Adipocyte (in vitro differentiated cells): ENCODE results near the gene EEIG1.
A peak's percentile ranks its signal among the peaks of the same experiment; 100 is the strongest.

ENCODE experiments used
- DNase-seq: peaks from one replicate; pipeline ENCODE4 v3.0.0-alpha.2; 2015; ENCODE audit warnings: low read depth
- H3K27me3 ChIP-seq: replicated peaks from 2 replicates; pipeline ENCODE4 v1.7.0; 2013; ENCODE audit warnings: mild to moderate bottlenecking, low read length, moderate library complexity; ENCODE audit not compliant: control insufficient read depth, insufficient read depth
- H3K36me3 ChIP-seq: 2 replicates; pipeline ENCODE4 v1.7.0; 2013; ENCODE audit warnings: low read length, mild to moderate bottlenecking, moderate library complexity; ENCODE audit not compliant: control insufficient read depth, insufficient read depth, severe bottlenecking
- H3K4me1 ChIP-seq: 2 replicates; pipeline ENCODE4 v1.7.0; 2013; ENCODE audit warnings: mild to moderate bottlenecking, low read length, moderate library complexity; ENCODE audit not compliant: control insufficient read depth, insufficient read depth
- H3K4me3 ChIP-seq: 2 replicates; pipeline ENCODE4 v1.7.0; 2013; ENCODE audit warnings: mild to moderate bottlenecking, low read length, moderate library complexity
- H3K9ac ChIP-seq: 2 replicates; pipeline ENCODE4 v1.7.0; 2013; ENCODE audit warnings: mild to moderate bottlenecking, low read length, moderate library complexity
- H3K9me3 ChIP-seq: 2 replicates; pipeline ENCODE4 v1.7.0; 2013; ENCODE audit warnings: mild to moderate bottlenecking, low read length, moderate library complexity; ENCODE audit not compliant: control insufficient read depth

EEIG1 gene

DNA sequence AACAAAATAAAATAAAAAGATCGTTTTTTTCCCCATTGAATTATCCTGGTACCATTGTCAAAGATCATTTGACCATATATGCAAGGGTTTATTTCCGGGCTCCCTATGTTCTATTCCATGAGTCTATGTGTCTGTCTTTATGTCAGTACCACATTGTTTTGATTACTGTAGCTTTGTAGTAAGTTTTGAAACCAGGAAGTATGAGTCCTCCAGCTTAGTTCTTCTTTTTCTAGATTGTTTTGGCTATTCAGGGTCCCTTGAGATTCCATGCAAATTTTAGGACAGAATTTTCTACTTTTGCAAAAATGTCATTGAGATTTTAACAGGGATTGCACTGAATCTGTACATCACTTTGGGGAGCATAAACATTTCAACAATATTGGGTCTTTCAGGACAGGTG is 18.7 kb upstream of the EEIG1 start:
- H3K9me3 ChIP-seq, result no peaks in the 10 kb centered on the region
- no peak overlapping the region for H3K9ac ChIP-seq
- peaks cover 10% of the 10 kb centered on the region for H3K4me1 ChIP-seq
- no peak overlapping the region for H3K4me3 ChIP-seq
- no peaks in the 10 kb centered on the region for H3K36me3 ChIP-seq
- no peak for DNase-seq
- H3K27me3 ChIP-seq, result no peaks in the 10 kb centered on the region

DNA sequence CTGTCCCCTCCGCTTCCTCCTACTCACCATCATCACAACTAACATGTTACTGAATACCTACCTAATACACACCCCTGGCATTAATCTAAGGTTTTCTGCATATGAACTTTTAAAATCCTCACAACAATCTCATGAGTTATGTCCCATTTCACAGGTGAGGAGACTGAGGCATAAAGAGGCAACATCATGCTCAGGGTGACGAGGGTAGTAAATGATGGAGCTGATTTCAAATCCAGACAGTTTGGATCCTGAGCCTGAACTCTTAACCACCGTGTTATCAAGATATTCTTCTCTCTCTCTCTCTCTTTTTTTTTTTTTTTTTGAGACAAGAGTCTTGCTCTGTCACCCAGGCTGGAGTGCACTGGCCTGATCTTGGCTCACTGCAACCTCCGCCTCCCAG is 12.9 kb upstream of the EEIG1 start:
- H3K36me3 ChIP-seq, result no peaks in the 10 kb centered on the region
- no peaks in the 10 kb centered on the region for H3K9me3 ChIP-seq
- H3K9ac ChIP-seq, result no peak overlapping the region
- no peak overlapping the region for H3K4me3 ChIP-seq
- no peak for DNase-seq
- H3K4me1 ChIP-seq, result no peaks in the 10 kb centered on the region
- H3K27me3 ChIP-seq, result peaks cover 3% of the 10 kb centered on the region

- no peak for DNase-seq
- Histone ChIP-seq H3K4me1 (peaks cover 5% of the 10 kb centered on the region), H3K4me3 (no peak overlapping the region), H3K27me3 (peaks cover 3% of the 10 kb centered on the region), H3K36me3 (no peaks in the 10 kb centered on the region), H3K9me3 (no peaks in the 10 kb centered on the region), H3K9ac (no peak overlapping the region)
Observed at GRCh38 chr9:127991757-127992274, 11.0 kb upstream of the EEIG1 start.

DNA sequence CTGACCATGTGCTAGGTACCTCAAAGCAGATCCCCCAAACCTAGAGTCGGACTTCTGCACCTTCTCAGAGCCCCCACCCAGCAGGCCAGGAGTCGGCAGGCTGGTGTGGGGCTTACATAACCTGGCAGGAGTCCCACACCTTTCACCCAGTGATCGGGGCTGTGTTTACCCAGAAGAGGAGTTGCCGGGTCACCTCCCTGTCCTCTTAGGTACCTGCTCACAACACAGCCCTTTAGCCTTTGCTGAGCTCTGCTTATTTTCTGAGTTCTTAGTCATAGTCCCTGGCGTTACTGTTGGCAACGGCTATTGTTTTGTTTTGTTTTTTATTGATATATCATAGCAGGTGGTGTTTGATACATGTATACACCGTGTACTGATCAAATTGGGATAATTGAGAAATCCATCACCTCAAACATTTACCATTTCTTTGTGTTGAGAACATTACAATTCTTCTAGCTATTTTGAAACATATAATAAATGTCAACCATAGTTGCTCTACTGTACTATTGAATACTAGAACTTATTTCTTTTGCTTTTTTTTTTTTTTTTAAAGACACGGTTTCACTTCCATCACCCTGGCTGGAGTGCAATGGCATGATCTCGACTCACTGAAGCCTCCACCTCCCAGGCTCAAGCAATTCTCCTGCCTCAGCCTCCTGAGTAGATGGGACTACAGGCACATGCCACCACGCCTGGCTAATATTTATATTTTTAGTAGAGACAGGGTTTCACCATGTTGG is 10.4 kb upstream of the EEIG1 start:
- no peak overlapping the region for H3K4me3 ChIP-seq
- H3K9me3 ChIP-seq, result no peaks in the 10 kb centered on the region
- H3K36me3 ChIP-seq, result no peaks in the 10 kb centered on the region
- peaks cover 3% of the 10 kb centered on the region for H3K27me3 ChIP-seq
- no peak for DNase-seq
- H3K9ac ChIP-seq, result no peak overlapping the region
- H3K4me1 ChIP-seq, result peaks cover 5% of the 10 kb centered on the region

GRCh38 chr9:127990554-127990953 is 9.8 kb upstream of the EEIG1 start:
- peaks cover 3% of the 10 kb centered on the region for H3K27me3 ChIP-seq
- no peaks in the 10 kb centered on the region for H3K9me3 ChIP-seq
- no peak for DNase-seq
- no peak overlapping the region for H3K9ac ChIP-seq
- H3K4me1 ChIP-seq, result peaks cover 5% of the 10 kb centered on the region
- no peak overlapping the region for H3K4me3 ChIP-seq
- H3K36me3 ChIP-seq, result no peaks in the 10 kb centered on the region

DNA sequence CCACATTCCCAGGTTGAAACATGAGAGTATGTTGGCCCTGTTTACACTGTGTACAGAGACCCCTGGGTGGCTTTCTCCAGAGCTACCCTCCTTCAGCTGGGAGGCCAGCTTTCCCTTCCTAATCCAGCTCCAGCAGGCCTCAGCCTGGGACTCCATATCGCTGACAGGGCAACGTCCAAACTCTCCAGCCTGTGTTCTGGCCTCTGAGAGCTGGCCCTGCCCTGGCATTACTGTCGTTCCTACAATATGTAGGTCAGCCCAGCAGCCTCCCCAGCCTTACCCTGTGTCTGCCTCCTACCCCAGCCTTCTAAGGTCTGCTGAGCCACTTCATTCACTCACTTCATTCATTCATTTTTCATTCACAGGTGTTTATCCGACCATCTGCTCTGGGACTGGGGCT is 8.3 kb upstream of the EEIG1 start:
- peaks cover 5% of the 10 kb centered on the region for H3K4me1 ChIP-seq
- H3K9ac ChIP-seq, result no peak overlapping the region
- H3K4me3 ChIP-seq, result no peak overlapping the region
- no peaks in the 10 kb centered on the region for H3K36me3 ChIP-seq
- no peak for DNase-seq
- H3K27me3 ChIP-seq, result peaks cover 3% of the 10 kb centered on the region
- no peaks in the 10 kb centered on the region for H3K9me3 ChIP-seq

GRCh38 chr9:127987103-127987614 is 6.4 kb upstream of the EEIG1 start:
- no peak overlapping the region for H3K9ac ChIP-seq
- no peaks in the 10 kb centered on the region for H3K36me3 ChIP-seq
- H3K4me3 ChIP-seq, result no peak overlapping the region
- no peaks in the 10 kb centered on the region for H3K9me3 ChIP-seq
- H3K4me1 ChIP-seq, result peaks cover 5% of the 10 kb centered on the region
- no peak for DNase-seq
- peaks cover 3% of the 10 kb centered on the region for H3K27me3 ChIP-seq

- no peaks in the 10 kb centered on the region for H3K27me3 ChIP-seq
- H3K4me3 ChIP-seq, result no peak overlapping the region
- no peaks in the 10 kb centered on the region for H3K9me3 ChIP-seq
- peaks cover 12% of the 10 kb centered on the region for H3K4me1 ChIP-seq
- H3K36me3 ChIP-seq, result no peaks in the 10 kb centered on the region
- H3K9ac ChIP-seq, result no peak overlapping the region
- DNase-seq, result no peak
Observed at GRCh38 chr9:127985011-127985410, 4.2 kb upstream of the EEIG1 start.

DNA sequence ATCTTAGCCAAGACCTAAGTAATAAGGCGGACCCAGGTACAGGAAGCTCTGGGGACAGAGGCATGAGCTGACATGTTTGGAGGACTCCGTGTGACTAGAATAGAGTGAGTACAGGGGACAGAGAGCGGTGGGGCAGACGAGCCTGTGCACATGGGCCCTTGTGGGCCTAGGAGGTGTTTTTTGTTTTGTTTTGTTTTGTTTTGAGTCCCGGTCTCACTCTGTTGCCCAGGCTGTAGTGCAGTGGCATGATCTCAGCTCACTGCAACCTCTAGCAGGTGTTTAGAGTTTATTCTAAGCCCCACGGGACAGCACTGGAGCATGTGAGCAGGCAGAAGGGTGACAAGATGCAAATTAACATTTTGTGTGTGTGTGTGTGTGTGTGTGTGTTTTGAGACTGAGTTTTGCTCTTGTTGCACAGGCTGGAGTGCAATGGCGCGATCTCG is 3.1 kb upstream of the EEIG1 start:
- Histone ChIP-seq H3K36me3 (no peaks in the 10 kb centered on the region), H3K27me3 (no peaks in the 10 kb centered on the region), H3K9ac (no peak overlapping the region), H3K4me3 (no peak overlapping the region), H3K4me1 (peaks cover 22% of the 10 kb centered on the region), H3K9me3 (no peaks in the 10 kb centered on the region)
- DNase-seq, result no peak

DNA sequence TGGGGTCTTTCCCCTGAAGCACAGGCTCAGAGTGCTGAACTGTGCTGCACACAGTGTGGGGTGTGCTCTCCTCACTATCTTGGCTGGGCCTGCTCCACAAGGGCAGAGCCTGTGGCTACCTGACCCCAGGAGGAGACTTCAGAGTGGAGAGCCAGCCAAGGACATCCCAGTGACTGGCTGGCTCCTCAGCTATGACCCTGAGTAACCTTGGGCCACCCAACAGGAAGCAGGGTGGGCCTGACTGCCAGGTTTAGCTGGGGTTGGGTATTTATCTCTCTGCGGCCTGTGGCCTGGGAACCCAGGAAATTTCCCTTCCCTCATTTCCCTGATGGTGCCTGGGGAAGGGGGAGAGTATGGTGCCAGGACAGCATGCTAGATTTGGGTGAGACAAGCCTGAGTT is 2.1 kb upstream of the EEIG1 start:
- no peak for DNase-seq
- Histone ChIP-seq H3K27me3 (no peaks in the 10 kb centered on the region), H3K4me1 (peaks cover 31% of the 10 kb centered on the region), H3K4me3 (no peak overlapping the region), H3K9me3 (no peaks in the 10 kb centered on the region), H3K36me3 (no peaks in the 10 kb centered on the region), H3K9ac (no peak overlapping the region)

DNA sequence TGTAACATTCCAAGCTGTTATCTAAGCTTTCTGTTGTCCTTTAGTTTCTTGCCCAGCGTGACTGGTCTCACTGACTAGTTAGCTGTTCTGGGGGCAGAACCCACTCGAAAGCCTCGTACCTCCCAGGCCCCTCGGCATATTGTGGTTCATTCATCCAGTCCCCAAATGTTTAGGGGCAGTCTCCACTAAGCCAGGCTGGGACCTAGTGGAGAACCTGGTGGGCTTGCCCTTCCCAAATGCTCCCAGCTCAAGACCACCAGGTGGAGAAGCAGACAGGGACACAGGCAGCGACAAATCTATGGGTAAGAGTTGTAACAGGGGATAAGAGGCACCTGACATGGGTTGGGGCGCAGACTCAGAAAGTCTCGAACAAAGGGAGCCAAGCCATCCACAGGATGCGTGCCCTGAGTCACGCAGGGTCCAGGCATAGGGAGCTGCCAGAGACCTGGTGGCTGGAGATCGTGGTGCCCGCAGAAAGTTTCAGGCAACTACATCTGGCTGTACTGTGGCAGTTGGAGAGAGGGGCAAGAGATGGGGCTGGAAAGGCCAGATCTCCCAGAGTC is 851 bp upstream of the EEIG1 start:
- H3K9ac ChIP-seq, result peak overlapping the region; percentile 93
- H3K4me3 ChIP-seq, result peak overlapping the region; percentile 84
- peaks cover 38% of the 10 kb centered on the region for H3K4me1 ChIP-seq
- no peak for DNase-seq
- no peaks in the 10 kb centered on the region for H3K36me3 ChIP-seq
- H3K27me3 ChIP-seq, result no peaks in the 10 kb centered on the region
- H3K9me3 ChIP-seq, result no peaks in the 10 kb centered on the region
